ENCODE results near the gene HDAC8. TPM values are rescaled to one million over a fixed set of nuclear protein-coding genes. Genes with fewer than 3 reads are reported as not detected.

HDAC8 gene
- total and polyA plus RNA-seq, 8 donors: 13.0 to 61.1 (median 32.9) TPM

DNA sequence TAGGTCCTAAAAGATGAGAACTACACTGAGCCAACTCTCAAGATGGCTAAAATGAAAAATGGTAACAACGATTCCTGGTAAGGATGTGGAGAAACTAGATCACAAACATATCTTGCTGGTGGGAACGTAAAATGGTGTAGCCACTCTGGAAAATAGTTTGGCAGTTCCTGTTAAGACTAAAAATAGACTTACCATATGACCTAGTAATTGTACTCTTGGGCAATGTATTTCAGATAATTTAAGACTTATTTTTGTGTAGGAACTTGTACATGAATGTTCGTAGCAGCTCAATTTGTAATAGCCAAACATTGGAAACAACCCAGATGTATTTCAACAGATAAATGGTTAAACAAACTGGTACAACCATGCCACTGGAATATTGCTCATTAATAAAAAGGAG is 106.2 kb downstream of the HDAC8 start:
- Histone ChIP-seq H3K9me3 (no peaks in the 10 kb centered on the region), H3K36me3 (peaks cover 0 to 11% (median 7%) of the 10 kb centered on the region in 4 donors), H3K4me3 (no peak overlapping the region), H3K27ac (no peak overlapping the region), H3K27me3 (no peaks in the 10 kb centered on the region), H3K4me1 (no peaks in the 10 kb centered on the region)
- intact Hi-C loops (cut with DNase I; ENCODE audit: low total_unique reads): no loop called here
- no peak for TF ChIP-seq EP300 (IDR thresholded peaks at IDR 0.05)
- TF ChIP-seq POLR2A (IDR thresholded peaks at IDR 0.05): no peak
- TF ChIP-seq, protein P1, sequence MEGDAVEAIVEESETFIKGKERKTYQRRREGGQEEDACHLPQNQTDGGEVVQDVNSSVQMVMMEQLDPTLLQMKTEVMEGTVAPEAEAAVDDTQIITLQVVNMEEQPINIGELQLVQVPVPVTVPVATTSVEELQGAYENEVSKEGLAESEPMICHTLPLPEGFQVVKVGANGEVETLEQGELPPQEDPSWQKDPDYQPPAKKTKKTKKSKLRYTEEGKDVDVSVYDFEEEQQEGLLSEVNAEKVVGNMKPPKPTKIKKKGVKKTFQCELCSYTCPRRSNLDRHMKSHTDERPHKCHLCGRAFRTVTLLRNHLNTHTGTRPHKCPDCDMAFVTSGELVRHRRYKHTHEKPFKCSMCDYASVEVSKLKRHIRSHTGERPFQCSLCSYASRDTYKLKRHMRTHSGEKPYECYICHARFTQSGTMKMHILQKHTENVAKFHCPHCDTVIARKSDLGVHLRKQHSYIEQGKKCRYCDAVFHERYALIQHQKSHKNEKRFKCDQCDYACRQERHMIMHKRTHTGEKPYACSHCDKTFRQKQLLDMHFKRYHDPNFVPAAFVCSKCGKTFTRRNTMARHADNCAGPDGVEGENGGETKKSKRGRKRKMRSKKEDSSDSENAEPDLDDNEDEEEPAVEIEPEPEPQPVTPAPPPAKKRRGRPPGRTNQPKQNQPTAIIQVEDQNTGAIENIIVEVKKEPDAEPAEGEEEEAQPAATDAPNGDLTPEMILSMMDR (IDR thresholded peaks at IDR 0.05): no peak
- no peak for TF ChIP-seq POLR2AphosphoS5 (IDR thresholded peaks at IDR 0.05)
- 62 to 86% (median 71%) methylated on average over 3 of the region's 3 CpGs for WGBS, 5 donors
- DNase-seq: no peak

GRCh38 chrX:72465889-72466288 is 106.8 kb downstream of the HDAC8 start:
- no peaks in the 10 kb centered on the region for H3K4me1 ChIP-seq
- peaks cover 0 to 17% (median 12%) of the 10 kb centered on the region in 4 donors for H3K36me3 ChIP-seq
- H3K27me3 ChIP-seq: no peaks in the 10 kb centered on the region
- no peak overlapping the region for H3K4me3 ChIP-seq
- DNase-seq: no peak
- TF ChIP-seq, protein P1 (IDR thresholded peaks at IDR 0.05): no peak
- TF ChIP-seq EP300 (IDR thresholded peaks at IDR 0.05) (no peak), POLR2A (IDR thresholded peaks at IDR 0.05) (no peak), POLR2AphosphoS5 (IDR thresholded peaks at IDR 0.05) (no peak)
- no peak overlapping the region for H3K27ac ChIP-seq
- intact Hi-C loops (cut with DNase I; ENCODE audit: low total_unique reads): no loop called here
- 56 to 93% (median 80%) methylated on average over 2 of the region's 2 CpGs for WGBS, 5 donors
- H3K9me3 ChIP-seq: no peaks in the 10 kb centered on the region

DNA sequence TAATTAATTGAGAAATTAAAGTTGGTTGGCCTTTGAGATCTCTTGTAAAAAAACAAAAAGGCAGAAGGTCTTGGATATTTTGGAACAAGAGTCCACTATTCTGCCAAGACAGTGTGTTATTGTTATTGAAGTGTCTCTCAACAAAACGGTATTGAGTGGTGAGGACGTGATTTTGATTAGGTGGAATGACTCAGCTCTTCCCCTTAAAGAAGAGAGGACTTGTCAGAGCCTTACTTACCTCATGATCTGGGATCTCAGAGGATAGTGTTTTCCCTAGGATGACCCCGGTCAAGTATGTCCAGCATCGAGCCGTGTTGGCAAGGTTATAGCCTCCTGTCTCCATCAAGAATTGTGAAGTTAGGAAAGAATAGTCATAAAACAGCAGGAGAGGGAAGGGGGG is 110.9 kb downstream of the HDAC8 start:
- Histone ChIP-seq H3K27me3 (no peaks in the 10 kb centered on the region), H3K9me3 (no peaks in the 10 kb centered on the region), H3K27ac (no peak overlapping the region), H3K4me1 (no peaks in the 10 kb centered on the region), H3K36me3 (peaks cover 0 to 22% (median 12%) of the 10 kb centered on the region in 4 donors), H3K4me3 (no peak overlapping the region)
- 53 to 84% (median 74%) methylated on average over 5 of the region's 5 CpGs for WGBS, 5 donors
- intact Hi-C loops (cut with DNase I; ENCODE audit: low total_unique reads): no loop called here
- TF ChIP-seq POLR2AphosphoS5 (IDR thresholded peaks at IDR 0.05) (no peak), POLR2A (IDR thresholded peaks at IDR 0.05) (no peak), EP300 (IDR thresholded peaks at IDR 0.05) (no peak)
- TF ChIP-seq, protein P1 (IDR thresholded peaks at IDR 0.05): no peak
- no peak for DNase-seq

DNA sequence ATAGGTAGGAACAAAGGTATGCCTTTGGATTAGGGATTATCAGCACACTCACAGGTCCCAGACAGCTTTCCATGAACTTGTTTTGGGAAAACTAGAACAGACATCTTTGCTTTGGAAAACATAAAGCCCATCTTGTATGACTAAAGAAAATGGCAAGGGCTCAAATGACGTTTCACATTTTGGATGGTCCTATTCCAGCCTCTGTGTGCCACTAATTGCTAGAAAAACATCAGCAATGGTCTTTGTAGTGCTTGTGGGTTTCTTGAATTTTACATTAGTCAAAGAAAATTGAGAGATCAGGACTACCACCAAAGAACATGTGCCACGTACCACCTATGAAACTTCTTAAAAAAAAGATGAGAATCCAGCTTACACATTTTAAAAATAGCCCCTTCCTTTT is 111.4 kb downstream of the HDAC8 start:
- no peaks in the 10 kb centered on the region for H3K9me3 ChIP-seq
- no peak for DNase-seq
- TF ChIP-seq EP300 (IDR thresholded peaks at IDR 0.05) (no peak), POLR2A (IDR thresholded peaks at IDR 0.05) (no peak), POLR2AphosphoS5 (IDR thresholded peaks at IDR 0.05) (no peak)
- TF ChIP-seq, protein P1 (IDR thresholded peaks at IDR 0.05): no peak
- no peak overlapping the region for H3K4me3 ChIP-seq
- intact Hi-C loops (cut with DNase I; ENCODE audit: low total_unique reads): no loop called here
- WGBS, 5 donors: 60 to 95% (median 79%) methylated on average over 2 of the region's 2 CpGs
- H3K27ac ChIP-seq: no peak overlapping the region
- H3K36me3 ChIP-seq: peaks cover 0 to 22% (median 12%) of the 10 kb centered on the region in 4 donors
- H3K4me1 ChIP-seq: no peaks in the 10 kb centered on the region
- H3K27me3 ChIP-seq: no peaks in the 10 kb centered on the region

All from stomach (tissue), 9 donors.